CD4-positive, alpha-beta T cell treated with Interleukin-4 for 1 hour (primary cell): ENCODE results near the gene SNX32.

Experiments
- DNase-seq, 2 donors: peaks; one replicate each; pipeline ENCODE4 v3.0.0-alpha.2; 2020 to 2022

Gene SNX32

DNA sequence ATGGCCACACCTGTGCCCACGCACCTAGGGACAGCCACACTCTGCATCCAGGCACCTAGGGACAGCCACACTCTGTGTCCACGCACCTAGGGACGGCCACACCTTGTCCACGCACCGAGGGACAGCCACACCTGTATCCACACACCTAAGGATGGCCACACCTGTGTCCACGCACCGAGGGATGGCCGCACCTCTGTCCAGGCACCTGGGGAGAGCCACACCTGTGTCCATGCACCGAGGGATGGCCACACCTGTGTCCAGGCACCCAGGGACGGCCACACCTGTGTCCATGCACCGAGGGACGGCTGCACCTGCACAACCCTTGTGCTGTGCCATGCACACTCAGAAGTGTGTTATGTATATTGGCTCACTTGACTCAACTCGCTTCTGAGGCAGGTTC, 36.1 kb upstream of the SNX32 start:
- DNase-seq: no peak

DNA sequence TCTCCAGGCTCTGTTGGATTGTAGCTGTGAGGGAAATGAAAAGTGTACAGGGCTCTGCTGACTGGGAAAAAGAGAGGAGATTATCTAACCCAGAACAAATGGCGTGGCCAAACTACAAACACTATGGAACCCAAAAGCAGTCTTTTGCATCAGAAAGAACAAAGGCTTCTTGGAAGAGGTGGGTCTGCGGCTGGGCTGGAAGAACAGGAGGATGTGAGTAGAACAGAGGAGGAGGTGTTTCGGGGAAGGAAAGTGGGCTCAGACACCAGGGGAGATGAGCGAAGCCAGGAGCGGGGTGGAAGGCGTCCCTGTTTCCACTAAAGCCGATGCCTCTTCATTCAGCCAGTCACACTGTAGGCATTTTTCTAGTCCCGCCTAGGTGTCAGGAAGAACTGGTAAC, 34.9 kb upstream of the SNX32 start:
- no peak for DNase-seq

DNA sequence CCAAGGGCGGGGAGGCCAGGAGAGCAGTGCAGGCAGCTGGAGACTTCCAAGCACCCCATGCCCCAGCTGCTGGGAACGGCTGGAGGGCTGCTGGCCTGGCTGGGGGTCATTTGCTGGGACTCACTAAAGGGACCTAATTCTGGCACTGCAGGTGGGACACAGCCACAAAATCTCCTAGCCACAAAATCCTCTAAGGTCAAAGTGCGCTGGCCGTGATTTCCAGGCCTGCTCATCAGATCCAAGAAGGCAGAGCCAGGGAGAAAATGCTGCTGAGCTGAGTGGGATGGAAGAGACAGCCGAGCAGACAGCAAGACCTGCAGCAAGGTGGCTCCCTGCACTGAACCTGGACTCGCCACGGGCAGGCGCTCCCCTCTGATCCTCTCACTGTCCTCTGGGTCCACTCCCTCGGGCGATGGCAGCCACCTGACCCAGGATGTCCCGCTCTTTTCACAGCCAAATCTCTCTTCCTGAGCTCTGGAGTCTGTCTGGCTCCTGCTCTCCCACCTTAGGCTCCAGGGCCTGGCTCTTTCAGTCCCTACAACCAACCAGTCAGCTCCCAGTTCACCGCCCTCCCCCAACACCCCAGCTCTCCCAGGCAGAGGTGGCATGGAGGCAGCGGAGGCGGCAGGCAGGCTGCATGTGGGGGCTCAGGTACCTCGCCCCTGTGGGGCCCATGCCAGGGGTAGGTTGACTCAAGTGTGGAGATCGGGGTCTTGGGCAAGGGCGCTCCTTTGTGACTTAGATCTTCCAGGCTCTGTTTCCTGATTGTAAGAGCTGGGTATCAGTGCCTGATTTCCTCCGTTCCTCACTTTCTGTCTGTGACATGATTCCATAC, 32.4 kb upstream of the SNX32 start:
- DNase-seq: no peak

DNA sequence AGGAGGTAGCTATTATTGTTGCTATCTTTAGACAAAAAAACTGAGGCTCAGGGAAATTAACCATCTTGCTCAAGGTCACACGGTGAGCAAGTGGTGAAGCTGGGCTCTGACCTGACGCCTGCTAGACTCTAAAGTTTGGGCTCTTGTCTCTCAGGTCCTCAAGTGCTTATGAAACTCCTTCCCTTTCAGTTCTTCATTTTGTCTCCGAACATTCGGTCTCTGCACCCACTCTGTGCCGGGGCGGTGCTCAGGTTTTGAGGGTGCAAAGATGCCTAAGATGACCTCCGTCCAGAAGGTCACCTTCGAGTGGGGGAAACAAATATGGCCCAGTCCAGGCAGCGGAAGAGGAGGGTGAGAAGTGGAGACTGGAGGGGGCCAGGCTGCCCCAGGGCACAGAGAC, 30.9 kb upstream of the SNX32 start:
- DNase-seq: no peak

DNA sequence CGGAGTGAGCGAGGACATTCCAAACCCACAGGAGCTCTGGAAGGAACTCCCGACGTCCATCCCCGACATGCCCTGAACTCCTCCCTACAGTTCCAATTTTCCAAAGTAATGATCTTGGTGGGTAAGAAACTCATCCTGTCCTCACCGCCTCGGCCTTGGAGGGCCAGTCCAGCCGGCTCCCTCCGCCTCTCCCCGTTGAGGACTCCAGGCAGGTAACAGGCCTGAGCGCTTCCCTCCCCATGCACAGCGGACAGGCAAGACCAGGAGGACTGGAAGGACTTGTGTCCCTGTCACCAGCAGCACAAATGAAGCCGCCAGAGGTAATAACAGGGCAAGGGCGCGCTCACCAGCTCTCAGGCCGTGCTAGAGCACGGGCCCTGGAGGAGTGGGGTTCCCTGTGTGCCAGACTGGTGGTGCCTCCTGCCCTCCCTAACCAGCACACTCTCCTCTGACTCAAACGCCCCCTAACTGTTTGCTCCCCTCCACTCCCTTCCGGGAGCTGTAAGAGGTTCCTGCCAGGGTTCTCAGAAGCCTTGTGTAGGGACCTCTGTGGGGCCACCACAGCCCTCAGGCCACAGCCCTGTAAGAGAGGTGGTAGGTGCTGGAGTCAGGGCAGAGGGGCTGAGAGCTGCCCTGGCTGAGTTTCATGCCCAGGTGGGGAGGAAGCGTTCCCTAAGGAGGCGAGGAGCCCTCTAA, 29.8 kb upstream of the SNX32 start:
- DNase-seq: no peak

DNA sequence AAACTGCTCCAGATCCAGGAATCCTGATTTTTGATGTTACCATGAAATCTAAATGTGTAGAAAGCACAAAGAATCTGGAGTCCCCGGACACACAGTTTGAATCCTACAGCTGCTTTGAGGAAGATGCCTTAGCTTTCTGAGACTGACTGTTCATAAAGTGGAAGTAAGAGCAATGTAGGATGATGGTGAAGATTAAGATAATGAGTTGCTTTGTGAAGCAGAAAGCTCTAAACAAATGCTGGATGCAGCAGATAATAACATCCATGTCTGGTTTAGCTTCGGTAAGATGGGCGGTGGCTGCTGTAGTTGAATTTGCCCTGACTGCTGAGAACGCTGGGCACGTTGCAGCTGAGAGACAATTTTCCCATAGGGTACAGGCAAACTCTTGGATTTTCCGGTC, 26.8 kb upstream of the SNX32 start:
- no peak for DNase-seq

DNA sequence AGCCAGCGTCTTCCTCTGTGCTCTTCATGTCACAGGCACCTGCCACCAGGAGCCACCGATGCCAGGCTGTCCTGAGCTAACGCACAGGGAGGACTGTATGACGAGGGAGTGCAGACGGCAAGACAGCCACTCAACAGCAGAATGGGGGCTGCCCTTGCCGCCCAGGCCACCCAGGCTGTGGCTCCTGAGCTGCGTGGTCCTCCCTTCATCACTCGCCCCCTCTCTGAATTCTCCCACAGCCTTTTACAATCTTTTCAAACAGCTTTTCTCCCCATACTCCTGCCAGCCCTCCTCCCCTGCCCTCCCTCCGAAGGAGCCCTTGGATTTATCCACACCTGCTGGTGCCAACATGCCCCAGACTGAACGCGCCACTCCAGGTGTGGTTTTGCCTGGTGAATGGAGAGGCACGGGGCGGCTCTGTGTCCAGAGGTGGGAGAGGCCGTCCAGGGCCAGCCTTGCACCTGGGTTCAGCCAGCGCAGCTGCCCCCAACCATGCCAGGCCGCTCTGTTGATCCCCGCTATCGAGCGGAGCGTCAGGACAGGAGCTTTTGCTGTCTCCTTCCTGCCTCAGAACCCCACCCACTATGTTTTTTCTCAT, 24.9 kb upstream of the SNX32 start:
- DNase-seq: no peak

DNA sequence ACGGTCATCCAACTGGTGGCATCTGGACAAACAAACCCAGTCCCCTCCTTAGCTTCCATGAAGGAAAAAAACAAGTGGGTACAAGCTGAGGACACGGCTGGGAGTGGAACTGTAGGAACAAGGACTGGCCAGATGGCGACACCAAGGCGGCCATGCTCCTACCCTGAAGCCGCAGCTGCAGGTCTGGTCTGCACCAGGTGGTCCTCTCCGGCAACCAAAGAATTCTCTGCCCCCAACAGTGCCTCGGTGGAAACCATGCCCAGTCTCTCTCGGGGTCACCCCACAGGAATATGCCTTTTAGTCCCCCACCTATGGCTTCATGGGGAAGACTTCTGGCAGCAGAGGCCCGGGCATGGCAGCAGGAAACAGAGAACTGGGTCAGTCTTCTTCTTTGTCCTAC, 24.3 kb upstream of the SNX32 start:
- no peak for DNase-seq

DNA sequence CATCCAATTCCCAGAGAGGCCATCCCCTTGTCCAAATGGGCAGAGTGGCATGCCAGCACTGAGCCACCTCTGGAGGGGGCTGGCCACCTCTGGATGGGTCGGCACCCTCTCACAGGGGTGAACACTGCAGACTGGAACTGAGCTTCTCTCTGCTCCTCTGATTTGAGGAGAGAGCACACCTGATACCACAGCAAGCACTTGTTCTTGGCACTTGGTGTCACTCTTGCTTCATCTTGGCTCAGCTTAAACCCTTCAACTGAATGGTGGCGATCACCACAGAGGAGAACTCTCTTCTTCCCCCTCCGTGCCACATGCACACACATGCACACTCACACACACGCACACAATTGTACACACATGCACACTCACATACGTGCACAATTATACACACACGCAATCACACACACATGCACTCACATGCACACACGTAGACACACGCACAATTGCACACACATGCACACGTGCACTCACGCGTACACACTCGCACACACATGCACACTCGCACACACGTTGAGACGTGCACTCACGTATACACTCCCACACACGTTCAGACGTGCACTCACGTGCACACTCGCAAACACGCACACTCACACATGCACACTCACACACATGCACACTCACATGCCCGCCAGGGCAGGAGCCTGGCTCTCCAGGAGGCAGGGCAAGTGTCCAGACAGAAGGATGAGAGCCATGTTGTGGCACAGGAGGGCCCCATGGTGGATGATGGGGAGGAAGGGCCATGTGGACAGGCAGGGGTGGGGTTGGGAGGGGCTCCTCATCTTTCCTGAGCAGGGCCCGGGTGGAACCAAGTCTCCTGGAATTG, 23.5 kb upstream of the SNX32 start:
- peak in 1 of 2 donors; percentile 25 for DNase-seq

DNA sequence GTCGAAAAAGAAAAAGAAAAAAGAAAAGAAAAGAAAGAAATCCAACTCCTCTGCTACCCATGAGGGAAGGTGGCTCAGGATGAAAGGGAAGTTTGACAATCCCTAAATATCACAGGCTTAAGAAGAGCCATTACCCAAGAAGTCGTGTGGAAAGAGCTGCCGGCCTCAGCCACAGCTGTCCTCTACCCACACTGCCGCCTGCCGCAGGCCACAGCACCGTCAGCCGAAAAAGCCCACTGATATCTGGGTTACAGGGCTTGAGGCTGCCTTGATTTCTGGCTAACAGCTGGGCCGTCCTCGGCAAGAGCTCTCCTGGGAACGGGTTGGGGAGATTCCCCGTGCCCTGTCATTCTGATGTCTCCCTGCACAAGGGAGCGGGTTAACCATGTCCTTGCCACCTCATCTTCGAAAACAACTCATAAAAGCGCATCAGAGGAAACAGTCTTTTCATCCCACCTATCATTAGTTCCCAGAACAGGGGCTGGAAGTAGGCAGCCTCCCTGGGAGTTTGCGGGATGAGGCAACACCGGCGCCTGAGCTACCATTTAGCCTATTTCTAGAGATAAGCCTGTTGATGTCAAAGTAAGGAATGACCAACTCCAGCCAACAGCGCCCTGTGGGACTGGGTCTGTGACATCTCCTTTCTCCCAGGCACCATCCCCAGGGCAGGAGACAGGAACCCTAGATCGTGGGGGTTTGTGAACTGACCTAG, 21.8 kb upstream of the SNX32 start:
- DNase-seq: no peak

DNA sequence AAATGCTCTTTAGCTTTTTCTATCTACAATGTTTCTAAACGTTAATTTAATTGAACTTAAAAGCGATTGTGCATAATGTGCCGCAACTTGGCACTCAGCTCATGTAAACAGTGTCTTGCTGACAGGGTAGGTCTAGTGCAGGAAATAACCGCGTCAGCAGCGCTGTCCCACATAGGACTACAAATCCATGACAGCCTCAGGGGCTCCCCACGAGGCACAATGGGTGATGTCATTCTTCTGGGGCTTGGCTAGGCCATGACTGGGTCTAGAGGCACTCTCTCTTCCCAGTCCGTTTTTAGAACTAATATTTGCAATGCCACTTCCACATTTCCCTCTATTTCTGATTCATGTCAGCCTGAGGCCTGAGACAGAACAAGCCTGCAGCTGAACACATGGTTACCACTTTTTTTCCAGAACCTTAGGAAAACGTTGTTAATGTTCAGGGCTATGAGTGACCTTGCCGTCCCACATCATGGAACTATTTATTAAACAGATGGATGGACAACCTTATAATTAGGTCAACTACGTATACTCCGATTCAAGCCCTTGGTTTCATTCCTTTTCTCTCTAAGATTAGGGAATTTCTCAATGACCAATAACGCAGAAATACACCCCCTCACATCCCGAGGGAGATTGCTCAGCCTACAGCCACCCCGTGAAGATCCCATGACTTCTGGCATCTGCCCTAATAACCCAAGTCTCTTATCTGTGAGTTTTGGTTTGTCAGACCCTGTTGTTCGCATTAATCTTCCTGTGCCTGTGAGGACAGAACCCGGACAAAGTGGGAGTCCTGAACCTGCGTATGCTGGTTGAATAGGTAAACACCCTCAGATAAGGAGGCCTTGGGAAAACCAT, 19.4 kb upstream of the SNX32 start:
- DNase-seq: peak in 1 of 2 donors; percentile 31

DNA sequence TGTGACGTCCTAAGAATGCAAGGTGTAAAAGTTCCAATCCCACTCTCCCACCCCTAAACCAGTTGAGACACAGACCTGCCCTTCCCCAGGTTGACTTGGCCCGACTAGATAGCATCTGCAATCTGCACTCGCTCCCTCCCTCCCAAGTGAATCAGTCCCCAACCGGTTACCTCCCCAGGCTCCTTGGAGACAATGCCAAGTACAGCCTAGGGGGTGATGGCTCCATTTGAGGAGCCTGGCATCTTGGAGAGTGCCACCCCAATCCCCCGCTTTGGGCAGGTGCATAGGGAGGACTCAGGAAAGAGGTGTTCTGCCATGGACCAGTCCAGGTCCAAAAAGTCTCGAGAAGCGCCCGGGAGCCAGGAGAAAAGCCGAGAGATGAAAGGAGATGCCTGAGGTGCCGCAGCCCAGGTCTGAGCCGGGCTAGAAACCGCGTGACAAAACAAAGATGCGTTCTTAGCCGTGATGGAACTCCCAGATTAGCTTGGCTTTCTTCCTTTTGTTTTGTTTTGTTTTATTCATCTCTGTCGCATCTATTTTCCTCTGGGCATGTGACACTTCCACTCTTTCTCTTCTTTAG, 18.7 kb upstream of the SNX32 start:
- no peak for DNase-seq

DNA sequence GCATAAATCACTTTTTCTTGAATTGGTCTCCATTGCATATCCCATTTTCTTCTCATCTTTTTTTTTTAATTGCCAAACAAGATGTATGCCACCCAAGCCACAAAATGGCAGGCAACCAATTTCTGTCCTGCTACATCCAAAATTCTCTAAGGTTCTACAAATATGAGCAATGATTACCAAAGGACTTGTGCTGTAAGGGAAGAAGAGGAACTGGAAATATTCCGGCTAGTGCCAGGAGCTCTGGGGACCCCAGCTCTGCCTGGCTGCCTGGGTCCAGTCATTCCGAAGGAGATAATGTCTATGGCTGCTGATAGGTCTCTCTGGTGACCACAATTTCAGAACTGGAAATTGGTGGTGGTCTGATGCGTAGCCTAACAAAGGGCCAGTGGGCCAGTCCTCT, 17.1 kb upstream of the SNX32 start:
- DNase-seq: no peak

DNA sequence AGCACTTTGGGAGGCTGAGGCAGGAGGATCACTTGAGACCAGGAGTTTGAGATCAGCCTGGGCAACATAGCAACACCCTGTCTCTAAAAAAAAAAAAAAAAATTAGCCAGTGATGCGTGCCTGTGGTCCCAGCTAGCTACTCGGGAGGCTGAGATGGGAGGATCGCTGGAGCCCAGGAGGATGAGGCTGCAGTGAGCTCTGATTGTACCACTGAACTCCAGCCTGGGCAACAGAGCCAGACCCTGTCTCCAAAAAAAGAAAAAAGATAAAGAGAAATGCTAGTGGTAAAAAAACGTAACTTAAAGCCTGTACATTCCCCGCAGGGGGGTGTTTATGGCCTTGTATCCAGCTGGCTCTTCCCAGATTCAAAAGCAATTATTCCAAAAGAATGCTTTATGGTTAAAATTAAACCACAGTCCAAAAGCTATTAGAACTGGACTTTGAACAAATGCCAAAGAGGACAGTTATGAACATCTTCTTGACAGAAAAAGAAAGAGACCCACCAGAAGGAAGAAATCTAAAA, 16.4 kb upstream of the SNX32 start:
- DNase-seq: no peak

DNA sequence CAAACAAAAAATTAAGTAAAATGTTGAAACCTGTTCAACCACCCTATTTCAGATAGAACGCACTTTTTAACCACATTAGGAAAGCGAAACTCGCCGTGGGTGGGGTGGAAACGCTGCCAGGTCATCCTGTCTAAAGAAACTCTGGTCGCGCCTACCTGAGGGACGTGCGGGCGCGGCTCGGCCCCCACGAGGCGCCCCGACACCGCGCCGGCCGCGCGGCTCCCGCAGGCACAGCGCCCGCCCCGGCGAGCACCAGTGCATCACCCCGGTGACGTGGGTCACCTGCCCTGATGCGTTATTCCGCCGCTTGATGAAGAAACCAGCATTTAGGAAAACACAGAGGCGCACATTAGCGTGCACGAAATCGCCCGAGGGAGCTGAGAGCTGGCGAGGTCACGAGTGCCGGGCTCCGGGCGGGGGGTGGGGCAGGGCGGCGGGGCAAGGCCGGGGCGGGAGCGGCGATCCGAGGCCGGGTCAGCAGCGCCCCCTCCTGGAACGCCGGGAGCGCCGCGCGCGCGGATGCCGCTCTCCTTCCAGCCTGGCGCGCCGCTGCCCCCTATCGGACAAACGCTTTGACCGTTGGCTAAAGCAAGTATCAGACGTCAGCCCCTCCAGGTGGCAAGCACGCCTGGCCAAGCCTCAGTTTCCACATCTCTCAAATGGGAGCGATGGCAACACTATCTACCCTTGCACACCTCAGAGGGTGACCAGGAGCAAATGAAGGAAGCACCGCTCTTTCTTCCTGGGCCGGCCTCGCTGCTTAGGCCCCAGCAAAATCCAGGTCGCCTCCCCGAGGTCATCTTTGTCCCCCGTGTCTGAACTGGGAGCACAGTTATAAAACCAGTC, 15.7 kb upstream of the SNX32 start:
- DNase-seq: peak; percentile 91 to 92

DNA sequence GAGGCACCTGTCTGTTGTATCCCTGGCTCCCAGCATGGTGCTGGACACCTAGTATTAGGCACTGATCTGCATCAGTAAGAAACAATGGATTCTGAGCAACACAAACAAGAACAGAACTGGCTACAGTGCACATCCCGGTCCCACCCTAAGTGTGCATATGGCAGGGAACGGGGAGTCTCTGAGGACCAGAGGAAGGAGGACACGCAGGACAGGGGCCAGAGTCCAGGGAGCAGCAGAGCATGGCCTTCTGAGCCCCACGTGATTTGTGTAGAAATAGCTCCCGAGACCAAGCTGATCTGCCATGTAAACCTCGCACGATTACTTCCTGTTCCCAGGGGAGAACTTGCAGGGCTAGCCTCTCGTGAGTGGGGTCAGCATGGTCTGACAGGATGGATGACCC, 12.7 kb upstream of the SNX32 start:
- DNase-seq: no peak

DNA sequence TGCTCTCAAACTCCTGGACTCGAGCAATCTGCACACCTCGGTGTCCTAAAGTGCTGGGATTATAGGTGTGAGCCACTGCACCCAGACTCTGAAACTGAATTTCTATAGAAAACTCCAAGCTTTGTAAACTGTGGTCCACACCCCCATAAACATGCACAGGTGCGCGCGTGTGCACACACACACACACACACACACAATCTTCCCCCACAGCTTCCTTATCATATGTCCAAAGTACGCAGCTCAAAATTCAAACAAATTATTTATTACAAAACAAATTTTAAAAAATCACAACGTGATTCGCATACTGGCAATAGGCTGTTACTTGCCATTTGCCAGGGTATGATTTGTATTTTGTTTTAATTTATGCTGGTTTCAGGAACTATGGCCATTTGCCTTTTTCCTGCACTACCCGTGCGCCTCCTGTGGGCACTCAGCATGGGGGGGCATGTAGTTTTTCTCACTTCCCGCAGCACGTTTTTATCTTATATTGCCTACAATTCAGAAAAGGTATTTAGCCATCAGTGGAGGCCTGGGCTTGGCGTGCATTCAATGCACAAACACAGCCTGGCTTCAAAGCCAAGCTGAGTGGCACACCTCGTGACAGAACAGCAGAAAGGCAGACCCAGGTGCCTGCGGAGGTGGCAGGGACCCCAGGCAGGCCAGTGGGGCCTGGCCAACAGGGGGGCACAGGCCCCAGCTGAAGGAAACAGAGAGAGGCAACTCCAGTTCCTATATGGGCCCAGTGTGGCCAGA, 10.8 kb upstream of the SNX32 start:
- no peak for DNase-seq

DNA sequence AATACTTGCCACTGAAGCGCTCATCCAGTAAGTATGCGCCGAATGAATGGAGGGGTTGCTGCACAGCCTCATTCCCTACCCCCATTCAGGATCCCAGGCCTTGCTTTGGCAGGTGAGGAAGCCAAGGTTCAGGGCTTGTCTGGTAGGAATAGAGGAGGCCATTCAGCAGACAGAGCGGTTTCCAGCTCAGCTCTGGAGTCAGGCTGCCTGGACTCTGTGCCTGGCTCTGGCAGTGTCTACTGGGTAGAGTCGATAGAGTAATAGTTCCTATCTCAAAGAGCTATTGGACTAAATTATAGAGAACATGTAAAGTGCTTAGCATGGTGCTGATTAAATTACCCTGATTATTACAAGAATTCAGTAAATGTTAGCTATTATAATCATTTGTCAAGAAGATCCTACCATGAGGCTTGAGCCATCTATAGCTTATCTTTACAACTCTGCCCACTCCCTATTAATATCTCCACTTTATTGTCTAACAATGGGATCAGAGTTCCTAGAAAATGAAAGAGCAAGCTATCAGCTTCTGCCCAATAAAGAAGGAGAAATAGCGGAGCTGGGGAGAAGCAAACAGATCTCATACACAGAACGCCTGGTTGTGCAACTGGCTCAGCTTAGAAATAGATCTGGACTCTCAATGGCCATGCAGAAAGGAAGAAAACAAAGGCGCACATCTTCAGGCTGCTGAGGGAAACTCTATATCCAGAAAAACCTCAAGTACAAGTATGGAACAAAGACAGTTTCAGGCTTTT, 6.6 kb upstream of the SNX32 start:
- DNase-seq: no peak
